Mammary epithelial cell (primary cell): ENCODE data around the gene OMD.

Source experiments
- CTCF ChIP-seq, 2 donors: IDR thresholded peaks in 1 of 2; conservative IDR thresholded peaks in 1 of 2; 2 replicates each; pipeline ENCODE4 v1.5.1; 2011 to 2012; ENCODE audit warnings: inconsistent platforms in 2 of 2, low read length in 2 of 2, mild to moderate bottlenecking in 2 of 2, control low read depth in 1 of 2, low read depth in 1 of 2; ENCODE audit not compliant: insufficient read depth in 1 of 2; ENCODE audit errors: extremely low read depth in 1 of 2
- EZH2 ChIP-seq: IDR thresholded peaks from 2 replicates; pipeline ENCODE4 v1.6.1; 2012; ENCODE audit warnings: low read length, inconsistent platforms, borderline replicate concordance

GRCh38 chr9:92468206-92468605, 43.9 kb upstream of the OMD start:
- no peak for TF ChIP-seq CTCF (conservative IDR thresholded peaks at IDR 0.05 in 1 of 2, IDR thresholded peaks at IDR 0.05 in 1 of 2; ENCODE audit: extremely low read depth in 1 of 2, insufficient read depth in 1 of 2, low read depth in 1 of 2, low read length in 2 of 2)
- no peak for TF ChIP-seq EZH2
